Pons (tissue), 1 donor: ENCODE results near the gene OPRD1.
A peak's percentile ranks its signal among the peaks of the same experiment; 100 is the strongest.

Experiments
- DNase-seq: peaks from one replicate; pipeline ENCODE4 v3.0.0-alpha.2; 2016; ENCODE audit warnings: low spot score

OPRD1 gene

GRCh38 chr1:28885977-28886730, 74.2 kb downstream of the OPRD1 start:
- DNase-seq: no peak

- DNase-seq: peak; percentile 54
Measured at GRCh38 chr1:28886731-28887418, 74.9 kb downstream of the OPRD1 start.

DNA sequence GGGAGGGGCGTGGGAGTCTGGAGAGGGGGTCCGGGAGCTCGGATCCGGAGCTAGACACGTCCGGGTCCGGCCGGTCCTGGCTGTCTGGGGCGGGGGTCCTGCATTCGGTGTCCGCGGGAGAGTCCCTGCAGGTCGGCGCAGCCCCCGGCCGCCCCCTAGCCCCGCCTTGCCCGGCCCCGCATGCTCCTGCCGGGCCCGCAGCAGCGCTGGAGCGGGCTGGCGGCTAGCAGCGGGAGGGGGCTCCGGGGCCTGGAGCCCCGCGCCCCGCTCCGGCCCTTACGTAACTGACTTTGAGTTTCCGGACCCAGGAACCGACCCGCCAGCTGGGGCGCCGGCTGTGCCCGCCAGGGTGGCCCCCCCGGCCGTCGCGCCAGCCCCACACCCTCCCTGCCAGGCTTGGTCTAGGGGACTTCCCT, 75.5 kb downstream of the OPRD1 start:
- no peak for DNase-seq

GRCh38 chr1:28887835-28888682, 76.1 kb downstream of the OPRD1 start:
- no peak for DNase-seq

DNA sequence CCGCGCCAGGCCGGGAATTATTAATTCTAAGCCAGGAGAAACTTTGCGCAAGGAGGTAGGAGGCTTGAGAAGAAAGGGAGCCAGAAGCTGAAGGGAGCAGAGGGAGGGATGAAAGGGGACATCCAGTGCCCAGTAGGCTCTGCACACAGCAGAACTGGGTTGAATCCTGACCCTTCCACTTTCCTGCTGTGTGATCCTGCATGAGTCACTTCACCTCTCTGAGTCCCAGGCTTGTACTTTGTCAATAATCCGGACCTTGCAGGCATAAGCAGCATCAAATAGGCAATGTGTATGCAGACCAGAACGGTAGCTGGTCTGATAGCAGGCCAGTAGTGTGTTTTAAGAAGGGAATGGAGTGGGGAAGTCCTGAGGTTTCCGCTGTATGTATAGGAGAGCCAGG, 76.9 kb downstream of the OPRD1 start:
- DNase-seq: no peak

GRCh38 chr1:28889357-28889756, 77.4 kb downstream of the OPRD1 start:
- no peak for DNase-seq

GRCh38 chr1:28890435-28890834, 78.5 kb downstream of the OPRD1 start:
- no peak for DNase-seq

- DNase-seq: no peak
Measured at GRCh38 chr1:28890836-28891235, 78.9 kb downstream of the OPRD1 start.

GRCh38 chr1:28891256-28891655, 79.3 kb downstream of the OPRD1 start:
- DNase-seq: no peak

DNA sequence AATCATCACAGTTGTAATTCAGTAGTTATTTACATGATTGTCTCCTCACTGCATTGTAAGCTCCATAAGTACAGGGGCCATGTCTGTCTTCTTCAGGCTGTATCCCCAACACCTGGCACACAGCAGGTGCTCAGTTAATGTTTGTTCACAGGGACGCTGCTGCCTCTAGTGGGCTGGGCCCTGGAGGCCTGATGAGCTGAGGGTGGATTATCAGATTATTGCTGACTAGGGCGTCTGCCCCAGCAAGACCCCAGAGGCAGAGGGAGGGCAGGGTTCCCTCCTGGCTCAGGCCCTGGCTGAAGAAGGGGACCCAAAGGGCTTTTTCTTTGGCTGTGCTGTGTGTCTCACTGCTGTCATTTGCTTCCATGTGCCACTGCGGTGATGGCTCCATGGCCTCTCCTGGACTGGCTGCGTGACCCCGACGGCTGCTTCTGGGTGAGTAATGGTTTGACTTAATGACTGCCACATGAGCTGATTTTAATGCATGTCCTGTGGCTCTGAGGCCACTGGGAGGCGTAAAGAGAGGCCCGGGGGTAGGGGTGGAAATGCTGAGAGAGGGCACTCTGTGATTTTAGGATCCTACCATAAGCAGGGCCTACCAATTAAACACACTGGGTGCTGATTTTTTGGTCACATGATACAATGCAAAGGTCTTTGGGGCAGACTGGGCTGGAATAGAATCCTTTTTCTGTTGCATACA, 81.6 kb downstream of the OPRD1 start:
- no peak for DNase-seq

DNA sequence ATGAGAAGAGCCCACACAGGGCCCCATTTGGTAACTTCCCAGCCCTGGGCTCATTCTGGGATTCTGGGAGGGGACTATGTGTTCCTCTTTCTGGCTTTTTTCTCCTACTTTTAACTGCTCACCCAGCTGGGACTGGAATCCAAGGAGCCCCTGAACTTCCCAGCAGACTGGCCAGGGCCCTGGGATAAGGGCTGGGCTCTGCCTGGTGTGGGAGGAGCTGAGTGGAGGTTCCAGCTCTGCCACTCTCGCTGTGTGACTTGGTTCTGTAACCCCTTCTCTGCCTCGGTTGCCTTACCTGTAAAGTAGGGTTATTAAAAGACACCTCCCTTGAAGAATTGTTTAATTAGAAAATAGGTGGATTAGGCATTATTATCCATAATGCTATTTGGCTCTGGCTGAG, 82.8 kb downstream of the OPRD1 start:
- no peak for DNase-seq

- no peak for DNase-seq
Measured at GRCh38 chr1:28895896-28896608, 84.1 kb downstream of the OPRD1 start.

DNA sequence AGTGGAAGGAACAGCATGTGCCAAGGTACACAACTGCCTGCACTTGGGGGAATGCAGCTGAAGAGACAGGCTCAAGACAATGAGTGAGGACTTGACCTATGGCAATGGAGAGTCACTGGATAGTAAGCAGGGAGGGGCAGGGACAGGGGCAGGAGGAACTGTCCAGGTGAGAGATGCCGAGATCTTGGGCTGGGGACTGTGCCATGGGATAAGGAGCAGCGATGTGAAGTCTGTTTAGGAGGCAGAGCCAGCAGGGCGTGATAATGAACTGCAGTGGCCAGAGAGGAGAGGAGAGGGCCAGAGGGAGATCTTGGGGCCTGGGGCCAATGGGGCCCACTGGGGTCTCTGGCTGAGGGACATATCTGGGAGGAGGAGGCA, 84.6 kb downstream of the OPRD1 start:
- no peak for DNase-seq

DNA sequence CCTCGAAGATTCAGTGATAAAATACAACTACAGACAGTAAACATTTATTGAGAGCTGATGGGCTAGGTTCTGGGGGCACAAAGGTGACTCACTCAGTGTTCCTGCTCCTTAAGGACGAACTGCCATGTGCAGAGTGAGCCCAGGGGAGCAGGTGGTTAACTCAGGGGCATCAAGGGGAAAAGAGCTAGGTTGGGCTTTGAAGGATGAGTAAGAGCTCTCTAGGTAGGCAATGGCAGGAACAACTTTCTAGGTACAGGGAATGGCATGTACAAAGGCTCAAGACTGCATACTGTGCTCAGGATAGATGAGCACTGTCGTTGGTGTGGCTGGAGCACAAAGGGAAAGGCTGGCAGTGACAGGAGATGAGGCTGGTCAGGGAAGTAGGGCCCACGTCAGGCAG, 85.8 kb downstream of the OPRD1 start:
- no peak for DNase-seq

DNA sequence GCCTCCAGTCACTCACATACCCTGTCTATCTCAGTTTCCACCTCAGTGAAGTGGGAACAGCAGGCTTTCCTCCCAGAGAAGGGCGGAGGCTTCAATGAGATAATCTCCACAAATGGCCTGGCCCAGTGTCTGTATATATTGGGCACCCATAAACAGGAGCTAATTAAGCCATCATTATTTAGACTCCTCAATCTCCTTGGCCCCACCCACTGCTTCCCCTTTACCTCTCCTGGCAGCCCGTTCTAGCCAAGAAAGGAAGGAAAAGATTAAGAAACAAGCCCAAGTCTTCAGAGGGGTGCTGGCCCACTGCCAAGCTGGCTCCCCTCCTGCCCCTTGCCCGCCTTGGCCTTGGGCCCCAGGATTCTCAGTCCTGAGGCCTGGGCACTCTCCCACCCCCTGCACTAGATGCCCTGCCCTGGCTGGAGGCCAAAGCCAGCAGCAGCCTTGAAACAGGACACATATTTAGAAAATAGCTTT, 86.5 kb downstream of the OPRD1 start:
- DNase-seq: no peak

DNA sequence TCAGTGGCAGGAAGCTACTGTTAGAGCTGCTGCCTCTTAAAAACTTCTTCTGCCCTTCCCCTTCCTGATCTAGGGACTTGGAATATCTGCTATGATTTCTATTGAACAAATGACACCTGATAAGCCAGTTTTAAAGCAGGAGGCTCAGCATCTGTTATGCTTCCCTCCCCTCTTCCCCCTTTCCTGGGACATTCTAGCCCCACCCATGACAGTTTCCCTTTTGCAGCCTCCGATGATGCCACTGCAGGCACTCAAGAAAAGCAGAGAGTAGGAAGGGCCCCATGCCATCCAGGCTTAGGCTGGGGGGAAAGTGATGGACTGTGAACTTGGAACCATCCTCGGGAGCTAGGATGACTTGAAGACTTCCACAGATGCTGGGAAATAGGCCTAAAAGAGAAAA, 87.3 kb downstream of the OPRD1 start:
- DNase-seq: no peak

DNA sequence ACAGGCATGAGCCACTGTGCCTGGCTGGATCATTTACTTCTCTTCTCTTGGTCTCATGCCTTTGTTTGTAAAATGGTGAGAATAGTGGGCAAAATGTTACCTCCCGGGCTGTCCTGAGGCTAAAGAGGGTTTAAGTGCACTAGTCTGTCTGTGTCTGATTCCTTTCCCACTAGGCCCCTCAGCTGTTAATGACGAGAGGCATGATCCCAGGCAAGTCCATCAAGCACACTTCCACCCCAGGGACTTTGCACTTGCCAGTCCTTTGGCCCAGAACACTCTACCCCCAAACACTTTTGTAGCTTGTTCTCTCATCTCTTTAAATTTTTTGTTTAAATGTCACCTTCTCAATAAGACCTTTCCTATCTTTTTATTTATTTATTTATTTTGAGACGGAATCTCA, 88.6 kb downstream of the OPRD1 start:
- no peak for DNase-seq

GRCh38 chr1:28902738-28903137, 90.8 kb downstream of the OPRD1 start:
- DNase-seq: no peak

- DNase-seq: no peak
Measured at GRCh38 chr1:28905921-28906666, 94.1 kb downstream of the OPRD1 start.

GRCh38 chr1:28909198-28909597, 97.2 kb downstream of the OPRD1 start:
- DNase-seq: no peak
